Liver (tissue), 3 donors: Measurements from ENCODE around the gene NCDN.

Experiments
- ATF3 ChIP-seq: IDR thresholded peaks from 2 replicates; pipeline ENCODE4 v1.6.1; 2016; ENCODE audit warnings: antibody characterized with exemption
- CTCF ChIP-seq: fragments of 150-350 bp; IDR thresholded peaks from 2 replicates; pipeline ENCODE4 v1.5.1; 2017; ENCODE audit warnings: improper control_type of control experiment, low read depth, low read length; ENCODE audit not compliant: missing input control
- HNF4A ChIP-seq, 2 donors: conservative IDR thresholded peaks; 2 replicates each; pipeline ENCODE4 v1.6.1; 2016; ENCODE audit warnings: antibody characterized with exemption in 2 of 2, mild to moderate bottlenecking in 2 of 2
- JUND ChIP-seq, 2 donors: IDR thresholded peaks; 2 replicates each; pipeline ENCODE4 v1.6.1; 2016; ENCODE audit warnings: antibody characterized with exemption in 2 of 2
- MAX ChIP-seq: IDR thresholded peaks from 2 replicates; pipeline ENCODE4 v1.6.1; 2016; ENCODE audit warnings: antibody characterized with exemption
- REST ChIP-seq: IDR thresholded peaks from 2 replicates; pipeline ENCODE4 v1.6.1; 2016; ENCODE audit warnings: antibody characterized with exemption, mild to moderate bottlenecking
- SP1 ChIP-seq: IDR thresholded peaks from 2 replicates; pipeline ENCODE4 v1.6.1; 2018; ENCODE audit warnings: antibody characterized with exemption, mild to moderate bottlenecking
- TAF1 ChIP-seq: conservative IDR thresholded peaks from 2 replicates; pipeline ENCODE4 v1.6.1; 2016; ENCODE audit warnings: antibody characterized with exemption, mild to moderate bottlenecking
- YY1 ChIP-seq: IDR thresholded peaks from 2 replicates; pipeline ENCODE4 v1.6.1; 2016; ENCODE audit warnings: antibody characterized with exemption, mild to moderate bottlenecking
- ZBTB33 ChIP-seq: IDR thresholded peaks from 2 replicates; pipeline ENCODE4 v1.6.1; 2016; ENCODE audit warnings: antibody characterized with exemption
- donor health status: healthy.
- donor health status: healthy.

- TF ChIP-seq CTCF (no peak), MAX (no peak), ATF3 (no peak), HNF4A (conservative IDR thresholded peaks at IDR 0.05) (no peak), REST (no peak), JUND (IDR thresholded peaks at IDR 0.05) (no peak), YY1 (peak; percentile 49), SP1 (no peak), TAF1 (no peak), ZBTB33 (no peak)
Observed at GRCh38 chr1:35554266-35555211, 3.1 kb upstream of the NCDN start.
